ENCODE results near the gene MEIS2.

The MEIS2 gene

DNA sequence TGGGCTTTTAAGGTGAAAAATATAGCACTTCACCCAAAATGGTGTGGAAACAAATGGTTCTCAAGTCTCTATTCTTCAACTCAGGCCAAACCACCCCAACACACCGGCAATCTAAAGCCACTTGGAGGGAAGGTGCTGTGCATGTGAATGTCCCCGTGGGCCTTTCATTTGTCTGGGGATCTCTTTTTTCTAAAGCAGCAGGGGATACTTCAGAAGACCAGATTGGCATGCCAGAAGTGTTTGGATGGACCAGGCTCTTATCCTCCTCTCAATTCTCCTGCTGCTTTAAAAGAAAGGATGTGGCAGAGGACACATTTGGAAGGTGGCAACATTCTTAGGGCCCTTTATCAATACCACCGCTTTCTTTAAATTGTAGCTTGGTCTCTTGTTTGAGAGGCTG lies 193.1 kb downstream of the MEIS2 start:
- no peak overlapping the region for H2AFZ ChIP-seq (ENCODE audit: low read length)
- no peaks in the 10 kb centered on the region for H4K20me1 ChIP-seq (ENCODE audit: insufficient read depth, low read length, poor library complexity, severe bottlenecking)
- no peak overlapping the region for H3K4me3 ChIP-seq (ENCODE audit: low read length, poor library complexity, severe bottlenecking)
- H3K9ac ChIP-seq (ENCODE audit: low read depth, low read length, poor library complexity, severe bottlenecking), result no peak overlapping the region
- no peaks in the 10 kb centered on the region for H3F3A ChIP-seq (ENCODE audit: low read depth)
- no peaks in the 10 kb centered on the region for H3K27me3 ChIP-seq (ENCODE audit: insufficient read depth, low read length, poor library complexity, severe bottlenecking)
- no peak for TF ChIP-seq EZH2phosphoT487 (IDR thresholded peaks at IDR 0.05; ENCODE audit: borderline replicate concordance)
- TF ChIP-seq, protein P1, sequence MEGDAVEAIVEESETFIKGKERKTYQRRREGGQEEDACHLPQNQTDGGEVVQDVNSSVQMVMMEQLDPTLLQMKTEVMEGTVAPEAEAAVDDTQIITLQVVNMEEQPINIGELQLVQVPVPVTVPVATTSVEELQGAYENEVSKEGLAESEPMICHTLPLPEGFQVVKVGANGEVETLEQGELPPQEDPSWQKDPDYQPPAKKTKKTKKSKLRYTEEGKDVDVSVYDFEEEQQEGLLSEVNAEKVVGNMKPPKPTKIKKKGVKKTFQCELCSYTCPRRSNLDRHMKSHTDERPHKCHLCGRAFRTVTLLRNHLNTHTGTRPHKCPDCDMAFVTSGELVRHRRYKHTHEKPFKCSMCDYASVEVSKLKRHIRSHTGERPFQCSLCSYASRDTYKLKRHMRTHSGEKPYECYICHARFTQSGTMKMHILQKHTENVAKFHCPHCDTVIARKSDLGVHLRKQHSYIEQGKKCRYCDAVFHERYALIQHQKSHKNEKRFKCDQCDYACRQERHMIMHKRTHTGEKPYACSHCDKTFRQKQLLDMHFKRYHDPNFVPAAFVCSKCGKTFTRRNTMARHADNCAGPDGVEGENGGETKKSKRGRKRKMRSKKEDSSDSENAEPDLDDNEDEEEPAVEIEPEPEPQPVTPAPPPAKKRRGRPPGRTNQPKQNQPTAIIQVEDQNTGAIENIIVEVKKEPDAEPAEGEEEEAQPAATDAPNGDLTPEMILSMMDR (conservative IDR thresholded peaks at IDR 0.05; ENCODE audit: low read length), result no peak
- H3K79me2 ChIP-seq (ENCODE audit: insufficient read depth, low read length), result no peaks in the 10 kb centered on the region
- no peaks in the 10 kb centered on the region for H3K9me3 ChIP-seq (ENCODE audit: insufficient read depth, low read depth, low read length)
- no peaks in the 10 kb centered on the region for H3K4me1 ChIP-seq (ENCODE audit: insufficient read depth, low read length, poor library complexity, severe bottlenecking)
- H3K4me2 ChIP-seq (ENCODE audit: low read depth, low read length, poor library complexity, severe bottlenecking), result no peak overlapping the region
- no peaks in the 10 kb centered on the region for H3K36me3 ChIP-seq (ENCODE audit: insufficient read depth, low read length)
- no peaks in the 10 kb centered on the region for H3K9me2 ChIP-seq (replicated peaks; ENCODE audit: low read depth, low read length)

DNA sequence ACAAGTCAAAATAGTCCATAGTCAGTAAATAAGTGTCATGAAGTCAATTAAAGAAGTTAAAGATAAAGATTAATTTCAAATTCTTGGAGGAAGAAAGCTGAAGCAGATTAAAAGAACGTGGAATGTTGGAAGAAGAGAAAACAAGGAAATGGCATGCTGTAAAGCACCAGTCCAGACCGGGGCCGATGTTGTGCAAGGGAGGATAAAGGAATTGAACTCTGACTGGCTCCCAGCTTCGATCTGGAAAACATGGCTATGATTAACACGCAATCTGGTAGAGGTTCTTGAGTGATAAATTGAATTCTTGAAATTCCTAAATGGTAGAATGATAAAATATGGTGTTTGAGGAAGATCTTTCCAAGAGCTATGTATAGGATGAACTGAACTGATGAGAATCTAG lies 194.4 kb downstream of the MEIS2 start:
- TF ChIP-seq, protein P1 (conservative IDR thresholded peaks at IDR 0.05; ENCODE audit: low read length), result no peak
- TF ChIP-seq EZH2phosphoT487 (IDR thresholded peaks at IDR 0.05; ENCODE audit: borderline replicate concordance), result no peak
- Histone ChIP-seq H3K4me3 (ENCODE audit: low read length, poor library complexity, severe bottlenecking) (no peak overlapping the region), H3F3A (ENCODE audit: low read depth) (no peaks in the 10 kb centered on the region), H3K27me3 (ENCODE audit: insufficient read depth, low read length, poor library complexity, severe bottlenecking) (no peaks in the 10 kb centered on the region), H2AFZ (ENCODE audit: low read length) (no peak overlapping the region), H3K79me2 (ENCODE audit: insufficient read depth, low read length) (no peaks in the 10 kb centered on the region), H3K9me3 (ENCODE audit: insufficient read depth, low read depth, low read length) (no peaks in the 10 kb centered on the region), H3K4me2 (ENCODE audit: low read depth, low read length, poor library complexity, severe bottlenecking) (no peak overlapping the region), H3K36me3 (ENCODE audit: insufficient read depth, low read length) (no peaks in the 10 kb centered on the region), H3K9me2 (replicated peaks; ENCODE audit: low read depth, low read length) (no peaks in the 10 kb centered on the region), H3K4me1 (ENCODE audit: insufficient read depth, low read length, poor library complexity, severe bottlenecking) (no peaks in the 10 kb centered on the region), H3K9ac (ENCODE audit: low read depth, low read length, poor library complexity, severe bottlenecking) (no peak overlapping the region), H4K20me1 (ENCODE audit: insufficient read depth, low read length, poor library complexity, severe bottlenecking) (no peaks in the 10 kb centered on the region)

DNA sequence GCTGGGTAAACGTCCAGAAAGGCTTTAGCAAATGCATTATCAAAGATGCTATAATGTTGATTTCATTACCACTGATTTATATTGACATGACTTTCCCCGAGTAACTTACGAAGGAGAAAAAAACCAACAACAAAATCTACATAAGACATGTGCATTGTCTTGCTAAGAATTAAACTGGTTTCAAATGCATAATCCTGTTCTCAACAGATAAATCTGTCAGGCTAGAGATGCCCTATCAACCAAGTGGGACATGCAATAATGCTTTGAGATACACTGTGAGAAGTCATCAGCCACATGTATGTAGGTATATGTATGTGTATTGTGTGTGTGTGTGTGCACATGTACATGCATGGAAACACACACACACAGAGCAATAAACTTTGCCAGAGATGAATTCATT lies 195.6 kb downstream of the MEIS2 start:
- Histone ChIP-seq H3K9me3 (ENCODE audit: insufficient read depth, low read depth, low read length) (no peaks in the 10 kb centered on the region), H3F3A (ENCODE audit: low read depth) (no peaks in the 10 kb centered on the region), H3K9me2 (replicated peaks; ENCODE audit: low read depth, low read length) (no peaks in the 10 kb centered on the region), H3K9ac (ENCODE audit: low read depth, low read length, poor library complexity, severe bottlenecking) (no peak overlapping the region), H4K20me1 (ENCODE audit: insufficient read depth, low read length, poor library complexity, severe bottlenecking) (no peaks in the 10 kb centered on the region), H3K27me3 (ENCODE audit: insufficient read depth, low read length, poor library complexity, severe bottlenecking) (no peaks in the 10 kb centered on the region), H3K4me3 (ENCODE audit: low read length, poor library complexity, severe bottlenecking) (no peak overlapping the region), H3K4me2 (ENCODE audit: low read depth, low read length, poor library complexity, severe bottlenecking) (no peak overlapping the region), H3K36me3 (ENCODE audit: insufficient read depth, low read length) (no peaks in the 10 kb centered on the region), H2AFZ (ENCODE audit: low read length) (no peak overlapping the region), H3K4me1 (ENCODE audit: insufficient read depth, low read length, poor library complexity, severe bottlenecking) (no peaks in the 10 kb centered on the region), H3K79me2 (ENCODE audit: insufficient read depth, low read length) (no peaks in the 10 kb centered on the region)
- TF ChIP-seq, protein P1 (conservative IDR thresholded peaks at IDR 0.05; ENCODE audit: low read length), result no peak
- TF ChIP-seq EZH2phosphoT487 (IDR thresholded peaks at IDR 0.05; ENCODE audit: borderline replicate concordance), result no peak
